GM12878 (cell line): ENCODE data around the gene ILF2.

Experiments
- BCL3 ChIP-seq: IDR thresholded peaks from 2 replicates; pipeline ENCODE4 v1.6.1; 2011; ENCODE audit warnings: borderline replicate concordance, low read depth, mild to moderate bottlenecking, moderate library complexity, low read length; ENCODE audit not compliant: insufficient read depth, poor library complexity, severe bottlenecking
- CHD2 ChIP-seq: IDR thresholded peaks from 2 replicates; pipeline ENCODE4 v1.6.1; 2011; ENCODE audit warnings: low read depth, low read length, improper control_type of control experiment, borderline replicate concordance
- EZH2 ChIP-seq: IDR thresholded peaks from 2 replicates; pipeline ENCODE4 v1.6.1; 2012; ENCODE audit warnings: low read depth, mild to moderate bottlenecking, control low read depth, inconsistent platforms, low read length, borderline replicate concordance; ENCODE audit not compliant: control insufficient read depth
- FOS ChIP-seq: IDR thresholded peaks from 3 replicates; pipeline ENCODE4 v1.6.1; 2011; ENCODE audit warnings: borderline replicate concordance; ENCODE audit not compliant: insufficient read length; ENCODE audit errors: extremely low read depth
- JUND ChIP-seq: IDR thresholded peaks from 2 replicates; pipeline ENCODE4 v1.6.1; 2012; ENCODE audit warnings: low read depth, mild to moderate bottlenecking, low read length, improper control_type of control experiment, moderate library complexity
- MLLT1 ChIP-seq: fragments of 450-650 bp; IDR thresholded peaks from 2 replicates; pipeline ENCODE4 v1.6.1; 2016; ENCODE audit warnings: mild to moderate bottlenecking
- MTA3 ChIP-seq: IDR thresholded peaks from 2 replicates; pipeline ENCODE4 v1.6.1; 2012; ENCODE audit warnings: low read length, inconsistent platforms, borderline replicate concordance
- POLR2A ChIP-seq: IDR thresholded peaks from 2 replicates; pipeline ENCODE4 v1.6.1; 2011; ENCODE audit warnings: low read depth, mild to moderate bottlenecking, low read length
- RB1 ChIP-seq: fragments of 450-650 bp; formaldehyde crosslinking; IDR thresholded peaks from 2 replicates; pipeline ENCODE4 v1.6.1; 2017; ENCODE audit warnings: mild to moderate bottlenecking, borderline replicate concordance
- RBBP5 ChIP-seq: fragments of 200-600 bp; sonication (generic); conservative IDR thresholded peaks from 2 replicates; pipeline ENCODE4 v1.6.1; 2016
- REST ChIP-seq: IDR thresholded peaks from 2 replicates; pipeline ENCODE4 v1.6.1; 2012; ENCODE audit warnings: mild to moderate bottlenecking, low read depth, low read length
- TF ChIP-seq, protein P1 (sequence below), 3 experiments: IDR thresholded peaks in 2 of 3; conservative IDR thresholded peaks in 1 of 3; 2 replicates each; pipeline ENCODE4 v1.5.1; 2011; ENCODE audit warnings: low read depth in 3 of 3, low read length in 3 of 3, mild to moderate bottlenecking in 3 of 3, control low read depth in 2 of 3, moderate library complexity in 2 of 3, inconsistent platforms in 1 of 3, mixed read lengths in 1 of 3; ENCODE audit not compliant: control insufficient read depth in 2 of 3, insufficient read depth in 1 of 3; ENCODE audit errors: extremely low read depth in 1 of 3
- TF ChIP-seq, protein P2 (sequence below): IDR thresholded peaks from 2 replicates; pipeline ENCODE4 v1.6.1; 2012; ENCODE audit warnings: low read depth, low read length, improper control_type of control experiment
- TF ChIP-seq, protein P3 (sequence below): fragments of 450-650 bp; IDR thresholded peaks from 2 replicates; pipeline ENCODE4 v1.6.1; 2018; ENCODE audit warnings: mild to moderate bottlenecking, low read depth, moderate library complexity; ENCODE audit not compliant: partially characterized antibody

DNA sequence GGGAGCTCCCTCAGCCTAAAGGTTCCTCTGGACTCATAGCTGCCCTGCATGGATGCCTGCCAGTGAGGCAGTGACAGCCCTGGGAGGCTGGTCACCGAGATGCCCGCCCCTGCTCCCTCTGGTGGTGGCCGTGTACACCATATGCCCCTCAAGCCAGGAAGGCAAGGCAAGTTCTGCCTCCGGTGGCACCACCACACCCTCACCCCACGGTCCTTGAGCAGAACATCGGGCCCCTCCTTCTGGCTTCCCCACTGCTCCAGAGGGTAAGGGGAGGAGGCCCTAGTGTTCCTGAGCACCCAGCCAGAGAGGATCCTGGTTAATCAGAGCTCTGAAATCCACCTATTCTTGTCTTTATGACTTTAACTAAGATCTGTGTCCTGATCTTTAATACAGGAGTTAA is 53.1 kb downstream of the ILF2 start:
- TF ChIP-seq CHD2 (no peak), MTA3 (no peak), POLR2A (no peak), MLLT1 (no peak), BCL3 (no peak), RB1 (no peak), EZH2 (no peak), JUND (no peak), RBBP5 (no peak), FOS (no peak), REST (no peak)
- TF ChIP-seq, protein P1, sequence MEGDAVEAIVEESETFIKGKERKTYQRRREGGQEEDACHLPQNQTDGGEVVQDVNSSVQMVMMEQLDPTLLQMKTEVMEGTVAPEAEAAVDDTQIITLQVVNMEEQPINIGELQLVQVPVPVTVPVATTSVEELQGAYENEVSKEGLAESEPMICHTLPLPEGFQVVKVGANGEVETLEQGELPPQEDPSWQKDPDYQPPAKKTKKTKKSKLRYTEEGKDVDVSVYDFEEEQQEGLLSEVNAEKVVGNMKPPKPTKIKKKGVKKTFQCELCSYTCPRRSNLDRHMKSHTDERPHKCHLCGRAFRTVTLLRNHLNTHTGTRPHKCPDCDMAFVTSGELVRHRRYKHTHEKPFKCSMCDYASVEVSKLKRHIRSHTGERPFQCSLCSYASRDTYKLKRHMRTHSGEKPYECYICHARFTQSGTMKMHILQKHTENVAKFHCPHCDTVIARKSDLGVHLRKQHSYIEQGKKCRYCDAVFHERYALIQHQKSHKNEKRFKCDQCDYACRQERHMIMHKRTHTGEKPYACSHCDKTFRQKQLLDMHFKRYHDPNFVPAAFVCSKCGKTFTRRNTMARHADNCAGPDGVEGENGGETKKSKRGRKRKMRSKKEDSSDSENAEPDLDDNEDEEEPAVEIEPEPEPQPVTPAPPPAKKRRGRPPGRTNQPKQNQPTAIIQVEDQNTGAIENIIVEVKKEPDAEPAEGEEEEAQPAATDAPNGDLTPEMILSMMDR (IDR thresholded peaks at IDR 0.05 in 2 of 3, conservative IDR thresholded peaks at IDR 0.05 in 1 of 3; ENCODE audit: control insufficient read depth in 2 of 3, extremely low read depth in 1 of 3, insufficient read depth in 1 of 3, low read depth in 3 of 3, low read length in 3 of 3): peak; percentile 49 to 69 (median 57)
- TF ChIP-seq, protein P2, sequence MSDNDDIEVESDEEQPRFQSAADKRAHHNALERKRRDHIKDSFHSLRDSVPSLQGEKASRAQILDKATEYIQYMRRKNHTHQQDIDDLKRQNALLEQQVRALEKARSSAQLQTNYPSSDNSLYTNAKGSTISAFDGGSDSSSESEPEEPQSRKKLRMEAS: no peak
- TF ChIP-seq, protein P3, sequence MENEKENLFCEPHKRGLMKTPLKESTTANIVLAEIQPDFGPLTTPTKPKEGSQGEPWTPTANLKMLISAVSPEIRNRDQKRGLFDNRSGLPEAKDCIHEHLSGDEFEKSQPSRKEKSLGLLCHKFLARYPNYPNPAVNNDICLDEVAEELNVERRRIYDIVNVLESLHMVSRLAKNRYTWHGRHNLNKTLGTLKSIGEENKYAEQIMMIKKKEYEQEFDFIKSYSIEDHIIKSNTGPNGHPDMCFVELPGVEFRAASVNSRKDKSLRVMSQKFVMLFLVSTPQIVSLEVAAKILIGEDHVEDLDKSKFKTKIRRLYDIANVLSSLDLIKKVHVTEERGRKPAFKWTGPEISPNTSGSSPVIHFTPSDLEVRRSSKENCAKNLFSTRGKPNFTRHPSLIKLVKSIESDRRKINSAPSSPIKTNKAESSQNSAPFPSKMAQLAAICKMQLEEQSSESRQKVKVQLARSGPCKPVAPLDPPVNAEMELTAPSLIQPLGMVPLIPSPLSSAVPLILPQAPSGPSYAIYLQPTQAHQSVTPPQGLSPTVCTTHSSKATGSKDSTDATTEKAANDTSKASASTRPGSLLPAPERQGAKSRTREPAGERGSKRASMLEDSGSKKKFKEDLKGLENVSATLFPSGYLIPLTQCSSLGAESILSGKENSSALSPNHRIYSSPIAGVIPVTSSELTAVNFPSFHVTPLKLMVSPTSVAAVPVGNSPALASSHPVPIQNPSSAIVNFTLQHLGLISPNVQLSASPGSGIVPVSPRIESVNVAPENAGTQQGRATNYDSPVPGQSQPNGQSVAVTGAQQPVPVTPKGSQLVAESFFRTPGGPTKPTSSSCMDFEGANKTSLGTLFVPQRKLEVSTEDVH: no peak
